ENCODE measurements around the gene SORL1. TPM values are rescaled to one million over a fixed set of nuclear protein-coding genes. Genes with fewer than 3 reads are reported as not detected.
"Not testable (repeated sequence)": the region's sequence is repeated elsewhere in the genome, so short reads cannot be mapped to it uniquely, and the experiment has no call there.

Gene SORL1
- total RNA-seq, 1 experiment from 2014 or later, result 0.10 TPM

GRCh38 chr11:121488170-121488569, 36.1 kb downstream of the SORL1 start:
- H3K9me3 ChIP-seq (replicated peaks), result no peaks in the 10 kb centered on the region
- H3K27me3 ChIP-seq, result no peaks in the 10 kb centered on the region
- H3K27ac ChIP-seq, result no peak overlapping the region
- no peaks in the 10 kb centered on the region for H3K36me3 ChIP-seq
- no peak for DNase-seq
- no peak overlapping the region for H3K4me3 ChIP-seq
- no peaks in the 10 kb centered on the region for H3K4me1 ChIP-seq

GRCh38 chr11:121488641-121489040, 36.5 kb downstream of the SORL1 start:
- Histone ChIP-seq H3K4me1 (no peaks in the 10 kb centered on the region), H3K4me3 (no peak overlapping the region), H3K9me3 (replicated peaks) (no peaks in the 10 kb centered on the region), H3K27me3 (no peaks in the 10 kb centered on the region), H3K27ac (no peak overlapping the region), H3K36me3 (no peaks in the 10 kb centered on the region)
- no peak for DNase-seq

GRCh38 chr11:121489823-121490222, 37.7 kb downstream of the SORL1 start:
- Histone ChIP-seq H3K9me3 (replicated peaks) (no peaks in the 10 kb centered on the region), H3K27me3 (no peaks in the 10 kb centered on the region), H3K27ac (no peak overlapping the region), H3K36me3 (no peaks in the 10 kb centered on the region), H3K4me1 (no peaks in the 10 kb centered on the region), H3K4me3 (no peak overlapping the region)
- DNase-seq, result no peak

- no peaks in the 10 kb centered on the region for H3K36me3 ChIP-seq
- H3K27ac ChIP-seq, result no peak overlapping the region
- no peaks in the 10 kb centered on the region for H3K4me1 ChIP-seq
- no peak for DNase-seq
- no peak overlapping the region for H3K4me3 ChIP-seq
- H3K27me3 ChIP-seq, result no peaks in the 10 kb centered on the region
- H3K9me3 ChIP-seq (replicated peaks), result no peaks in the 10 kb centered on the region
Measured at GRCh38 chr11:121494355-121495099, 42.4 kb downstream of the SORL1 start.

- H3K4me3 ChIP-seq, result no peak overlapping the region
- H3K4me1 ChIP-seq, result no peaks in the 10 kb centered on the region
- H3K36me3 ChIP-seq, result no peaks in the 10 kb centered on the region
- H3K9me3 ChIP-seq (replicated peaks), result no peaks in the 10 kb centered on the region
- H3K27ac ChIP-seq, result no peak overlapping the region
- no peak for DNase-seq
- H3K27me3 ChIP-seq, result no peaks in the 10 kb centered on the region
Measured at GRCh38 chr11:121497176-121497998, 45.3 kb downstream of the SORL1 start.

- Histone ChIP-seq H3K4me1 (no peaks in the 10 kb centered on the region), H3K9me3 (replicated peaks) (no peaks in the 10 kb centered on the region), H3K36me3 (no peaks in the 10 kb centered on the region)
Measured at GRCh38 chr11:121499405-121499804, 47.3 kb downstream of the SORL1 start.

GRCh38 chr11:121500275-121500674, 48.2 kb downstream of the SORL1 start:
- H3K27ac ChIP-seq, result no peak overlapping the region
- H3K27me3 ChIP-seq, result no peaks in the 10 kb centered on the region
- no peak for DNase-seq
- no peaks in the 10 kb centered on the region for H3K4me1 ChIP-seq
- no peak overlapping the region for H3K4me3 ChIP-seq
- no peaks in the 10 kb centered on the region for H3K9me3 ChIP-seq (replicated peaks)
- no peaks in the 10 kb centered on the region for H3K36me3 ChIP-seq

More at GRCh38 chr11:121499405-121499804, 47.3 kb downstream of the SORL1 start:
- no peaks in the 10 kb centered on the region for H3K27me3 ChIP-seq
- no peak overlapping the region for H3K4me3 ChIP-seq
- no peak overlapping the region for H3K27ac ChIP-seq
- DNase-seq, result no peak

GRCh38 chr11:121500717-121501116, 48.6 kb downstream of the SORL1 start:
- H3K27ac ChIP-seq, result no peak overlapping the region
- no peak overlapping the region for H3K4me3 ChIP-seq
- DNase-seq, result no peak
- H3K27me3 ChIP-seq, result no peaks in the 10 kb centered on the region
- H3K36me3 ChIP-seq, result no peaks in the 10 kb centered on the region
- H3K9me3 ChIP-seq (replicated peaks), result no peaks in the 10 kb centered on the region
- H3K4me1 ChIP-seq, result no peaks in the 10 kb centered on the region

GRCh38 chr11:121503051-121503450, 50.9 kb downstream of the SORL1 start:
- H3K36me3 ChIP-seq, result no peaks in the 10 kb centered on the region
- H3K4me1 ChIP-seq, result no peaks in the 10 kb centered on the region
- DNase-seq, result no peak
- no peaks in the 10 kb centered on the region for H3K27me3 ChIP-seq
- no peaks in the 10 kb centered on the region for H3K9me3 ChIP-seq (replicated peaks)
- no peak overlapping the region for H3K4me3 ChIP-seq
- no peak overlapping the region for H3K27ac ChIP-seq

- not testable (repeated sequence) for DNase-seq; H3K4me3 ChIP-seq; H3K27ac ChIP-seq; H3K27me3 ChIP-seq; H3K9me3 ChIP-seq (replicated peaks); H3K4me1 ChIP-seq; H3K36me3 ChIP-seq
Measured at GRCh38 chr11:121506237-121506636, 54.1 kb downstream of the SORL1 start.

- Histone ChIP-seq H3K27ac (no peak overlapping the region), H3K27me3 (no peaks in the 10 kb centered on the region), H3K4me3 (no peak overlapping the region), H3K9me3 (replicated peaks) (no peaks in the 10 kb centered on the region), H3K4me1 (no peaks in the 10 kb centered on the region), H3K36me3 (no peaks in the 10 kb centered on the region)
- DNase-seq, result no peak
Measured at GRCh38 chr11:121508449-121508848, 56.3 kb downstream of the SORL1 start.

- no peak for DNase-seq
- Histone ChIP-seq H3K4me1 (no peaks in the 10 kb centered on the region), H3K9me3 (replicated peaks) (no peaks in the 10 kb centered on the region), H3K27me3 (no peaks in the 10 kb centered on the region), H3K36me3 (no peaks in the 10 kb centered on the region), H3K4me3 (no peak overlapping the region), H3K27ac (no peak overlapping the region)
Measured at GRCh38 chr11:121510438-121510837, 58.3 kb downstream of the SORL1 start.

- DNase-seq, result no peak
- Histone ChIP-seq H3K4me3 (no peak overlapping the region), H3K36me3 (no peaks in the 10 kb centered on the region), H3K27me3 (no peaks in the 10 kb centered on the region), H3K27ac (no peak overlapping the region), H3K9me3 (replicated peaks) (no peaks in the 10 kb centered on the region), H3K4me1 (no peaks in the 10 kb centered on the region)
Measured at GRCh38 chr11:121512468-121513465, 60.7 kb downstream of the SORL1 start.

GRCh38 chr11:121513807-121514206, 61.7 kb downstream of the SORL1 start:
- Histone ChIP-seq H3K9me3 (replicated peaks) (no peaks in the 10 kb centered on the region), H3K36me3 (no peaks in the 10 kb centered on the region), H3K27me3 (no peaks in the 10 kb centered on the region), H3K4me1 (no peaks in the 10 kb centered on the region), H3K27ac (no peak overlapping the region), H3K4me3 (no peak overlapping the region)
- no peak for DNase-seq
